Nephron (organoid): ENCODE results near the gene USF1.
"Not testable (repeated sequence)": the region's sequence is repeated elsewhere in the genome, so short reads cannot be mapped to it uniquely, and the experiment has no call there.

Experiments used
- H3K27ac Mint-ChIP-seq, 3 experiments: 2 replicates each; pipeline ENCODE4 v1.8.0; 2020; ENCODE audit warnings: mixed read lengths in 3 of 3, mild to moderate bottlenecking in 2 of 3, moderate library complexity in 1 of 3
- H3K27me3 Mint-ChIP-seq: 2 replicates; pipeline ENCODE4 v1.8.0; 2021; ENCODE audit warnings: low read depth, mild to moderate bottlenecking, moderate library complexity, mixed read lengths
- H3K36me3 Mint-ChIP-seq: 2 replicates; pipeline ENCODE4 v1.8.0; 2020; ENCODE audit warnings: low read depth, mixed read lengths
- H3K4me1 Mint-ChIP-seq: 2 replicates; pipeline ENCODE4 v1.8.0; 2020; ENCODE audit warnings: mixed read lengths
- H3K4me3 Mint-ChIP-seq, 3 experiments: 2 replicates each; pipeline ENCODE4 v1.8.0; 2020; ENCODE audit warnings: mild to moderate bottlenecking in 3 of 3, mixed read lengths in 3 of 3, moderate library complexity in 2 of 3
- H3K9me3 Mint-ChIP-seq: 2 replicates; pipeline ENCODE4 v1.8.0; 2020; ENCODE audit warnings: mixed read lengths
- TF ChIP-seq, protein P1 (sequence below), 3 experiments: fragments of 200-600 bp; sonication (generic); IDR thresholded peaks; one replicate each; pipeline ENCODE4 v1.5.0; 2021; ENCODE audit warnings: antibody characterized with exemption in 3 of 3; ENCODE audit not compliant: unreplicated experiment in 3 of 3

USF1 gene

DNA sequence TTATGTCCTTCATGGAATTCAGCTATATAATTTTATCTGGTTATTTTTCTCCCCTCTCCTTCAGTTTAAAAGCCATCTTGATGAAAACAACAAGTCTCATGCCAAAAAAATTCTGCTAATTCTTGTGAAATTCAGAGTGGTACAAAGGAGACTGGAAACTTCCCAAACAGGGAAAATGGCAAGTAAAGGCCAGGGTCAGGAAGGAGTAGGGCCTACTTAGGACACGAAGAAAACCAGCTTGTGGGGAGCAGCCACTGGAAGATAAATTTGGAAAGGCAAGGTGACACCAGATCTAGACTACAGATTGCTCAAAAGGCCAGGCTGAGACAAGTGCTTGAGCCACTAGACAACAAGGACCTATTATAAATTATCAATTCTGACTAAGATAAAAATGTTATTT lies 13.4 kb downstream of the USF1 start:
- Mint-ChIP-seq H3K4me3 (no peak overlapping the region), H3K27ac (no peak overlapping the region), H3K4me1 (no peaks in the 10 kb centered on the region)

DNA sequence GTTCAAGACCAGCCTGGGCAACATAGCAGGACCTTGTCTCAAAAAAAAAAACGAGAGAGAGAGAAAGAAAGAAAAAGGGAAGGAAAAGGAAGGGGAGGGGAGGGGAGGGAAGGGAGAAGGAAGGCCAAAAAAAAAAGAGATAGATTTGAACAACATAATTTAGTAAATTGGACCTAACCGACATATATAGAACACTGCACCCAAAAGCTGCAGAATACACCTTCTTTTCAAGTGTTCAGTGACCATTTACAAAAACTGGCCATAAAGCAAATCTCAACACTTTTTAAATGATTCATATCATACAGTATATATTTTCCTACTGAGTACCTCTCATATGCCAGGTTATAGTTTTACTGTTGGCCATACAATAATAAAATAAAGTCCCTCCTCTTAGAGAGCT lies 13.9 kb downstream of the USF1 start:
- Mint-ChIP-seq H3K27me3 (no peaks in the 10 kb centered on the region), H3K4me1 (no peaks in the 10 kb centered on the region), H3K27ac (no peak overlapping the region), H3K4me3 (no peak overlapping the region), H3K9me3 (peaks cover 2% of the 10 kb centered on the region), H3K36me3 (peaks cover 8% of the 10 kb centered on the region)
- TF ChIP-seq, protein P1, sequence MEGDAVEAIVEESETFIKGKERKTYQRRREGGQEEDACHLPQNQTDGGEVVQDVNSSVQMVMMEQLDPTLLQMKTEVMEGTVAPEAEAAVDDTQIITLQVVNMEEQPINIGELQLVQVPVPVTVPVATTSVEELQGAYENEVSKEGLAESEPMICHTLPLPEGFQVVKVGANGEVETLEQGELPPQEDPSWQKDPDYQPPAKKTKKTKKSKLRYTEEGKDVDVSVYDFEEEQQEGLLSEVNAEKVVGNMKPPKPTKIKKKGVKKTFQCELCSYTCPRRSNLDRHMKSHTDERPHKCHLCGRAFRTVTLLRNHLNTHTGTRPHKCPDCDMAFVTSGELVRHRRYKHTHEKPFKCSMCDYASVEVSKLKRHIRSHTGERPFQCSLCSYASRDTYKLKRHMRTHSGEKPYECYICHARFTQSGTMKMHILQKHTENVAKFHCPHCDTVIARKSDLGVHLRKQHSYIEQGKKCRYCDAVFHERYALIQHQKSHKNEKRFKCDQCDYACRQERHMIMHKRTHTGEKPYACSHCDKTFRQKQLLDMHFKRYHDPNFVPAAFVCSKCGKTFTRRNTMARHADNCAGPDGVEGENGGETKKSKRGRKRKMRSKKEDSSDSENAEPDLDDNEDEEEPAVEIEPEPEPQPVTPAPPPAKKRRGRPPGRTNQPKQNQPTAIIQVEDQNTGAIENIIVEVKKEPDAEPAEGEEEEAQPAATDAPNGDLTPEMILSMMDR (IDR thresholded peaks at IDR 0.05; ENCODE audit: unreplicated experiment in 3 of 3): no peak

More for the DNA sequence above, 13.4 kb downstream of the USF1 start:
- Mint-ChIP-seq H3K27me3 (no peaks in the 10 kb centered on the region), H3K9me3 (peaks cover 2% of the 10 kb centered on the region), H3K36me3 (peaks cover 3% of the 10 kb centered on the region)
- TF ChIP-seq, protein P1 (IDR thresholded peaks at IDR 0.05; ENCODE audit: unreplicated experiment in 3 of 3): no peak

GRCh38 chr1:161029466-161029865 lies 16.3 kb downstream of the USF1 start:
- not testable (repeated sequence) for H3K9me3 Mint-ChIP-seq, H3K36me3 Mint-ChIP-seq, H3K27ac Mint-ChIP-seq, H3K27me3 Mint-ChIP-seq, H3K4me3 Mint-ChIP-seq, H3K4me1 Mint-ChIP-seq

DNA sequence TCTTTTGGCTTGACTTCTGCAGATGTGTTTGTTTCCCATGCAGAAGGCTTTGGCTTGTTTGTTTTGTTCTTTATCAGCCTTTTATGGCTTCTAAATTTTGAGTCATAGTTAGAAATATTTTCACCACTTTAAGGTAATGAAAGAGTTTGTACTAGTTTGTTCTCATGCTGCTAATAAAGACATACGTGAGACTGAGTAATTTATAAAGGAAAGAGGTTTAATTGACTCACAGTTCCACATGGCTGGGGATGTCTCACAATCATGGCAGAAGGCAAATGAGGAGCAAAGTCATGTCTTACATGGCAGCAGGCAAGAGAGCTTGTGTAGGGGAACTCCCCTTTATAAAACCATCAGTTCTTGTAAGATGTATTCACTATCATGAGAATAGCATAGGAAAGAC lies 18.8 kb downstream of the USF1 start:
- not testable (repeated sequence) for H3K4me1 Mint-ChIP-seq, H3K36me3 Mint-ChIP-seq, H3K27ac Mint-ChIP-seq, H3K9me3 Mint-ChIP-seq, H3K4me3 Mint-ChIP-seq
- peaks cover 12% of the 10 kb centered on the region for H3K27me3 Mint-ChIP-seq

DNA sequence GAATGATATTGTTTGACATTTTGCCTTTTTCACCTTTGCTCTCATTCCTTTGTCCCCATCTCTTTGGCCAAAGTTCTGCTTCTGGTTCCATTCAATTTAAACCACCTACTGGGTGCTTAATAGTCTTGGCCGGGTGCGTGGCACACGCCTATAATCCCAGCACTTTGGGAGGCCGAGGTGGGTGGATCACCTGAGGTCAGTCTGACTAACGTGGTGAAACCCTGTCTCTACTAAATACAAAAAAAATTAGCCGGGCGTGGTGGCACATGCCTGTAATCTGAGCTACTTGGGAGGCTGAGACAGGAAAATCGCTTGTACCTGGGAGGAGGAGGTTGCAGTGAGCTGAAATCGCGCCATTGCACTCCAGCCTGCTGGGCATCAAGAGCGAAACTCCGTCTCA lies 23.3 kb downstream of the USF1 start:
- peak overlapping the region; percentile 44 to 63 (median 53) for H3K4me3 Mint-ChIP-seq
- not testable (repeated sequence) for H3K9me3 Mint-ChIP-seq, H3K36me3 Mint-ChIP-seq
- H3K4me1 Mint-ChIP-seq: peaks cover 15% of the 10 kb centered on the region
- H3K27me3 Mint-ChIP-seq: peaks cover 53% of the 10 kb centered on the region
- H3K27ac Mint-ChIP-seq: peak overlapping the region in 1 of 3 experiments; percentile 94

- TF ChIP-seq, protein P1 (IDR thresholded peaks at IDR 0.05; ENCODE audit: unreplicated experiment in 3 of 3): no peak
- Mint-ChIP-seq H3K36me3 (peaks cover 2% of the 10 kb centered on the region), H3K9me3 (no peaks in the 10 kb centered on the region), H3K4me1 (peaks cover 15% of the 10 kb centered on the region), H3K27ac (peak overlapping the region in 1 of 3 experiments; percentile 94), H3K27me3 (peaks cover 56% of the 10 kb centered on the region), H3K4me3 (peak overlapping the region; percentile 85 to 89 (median 89))
Measured at GRCh38 chr1:161021970-161022353, 23.8 kb downstream of the USF1 start.

DNA sequence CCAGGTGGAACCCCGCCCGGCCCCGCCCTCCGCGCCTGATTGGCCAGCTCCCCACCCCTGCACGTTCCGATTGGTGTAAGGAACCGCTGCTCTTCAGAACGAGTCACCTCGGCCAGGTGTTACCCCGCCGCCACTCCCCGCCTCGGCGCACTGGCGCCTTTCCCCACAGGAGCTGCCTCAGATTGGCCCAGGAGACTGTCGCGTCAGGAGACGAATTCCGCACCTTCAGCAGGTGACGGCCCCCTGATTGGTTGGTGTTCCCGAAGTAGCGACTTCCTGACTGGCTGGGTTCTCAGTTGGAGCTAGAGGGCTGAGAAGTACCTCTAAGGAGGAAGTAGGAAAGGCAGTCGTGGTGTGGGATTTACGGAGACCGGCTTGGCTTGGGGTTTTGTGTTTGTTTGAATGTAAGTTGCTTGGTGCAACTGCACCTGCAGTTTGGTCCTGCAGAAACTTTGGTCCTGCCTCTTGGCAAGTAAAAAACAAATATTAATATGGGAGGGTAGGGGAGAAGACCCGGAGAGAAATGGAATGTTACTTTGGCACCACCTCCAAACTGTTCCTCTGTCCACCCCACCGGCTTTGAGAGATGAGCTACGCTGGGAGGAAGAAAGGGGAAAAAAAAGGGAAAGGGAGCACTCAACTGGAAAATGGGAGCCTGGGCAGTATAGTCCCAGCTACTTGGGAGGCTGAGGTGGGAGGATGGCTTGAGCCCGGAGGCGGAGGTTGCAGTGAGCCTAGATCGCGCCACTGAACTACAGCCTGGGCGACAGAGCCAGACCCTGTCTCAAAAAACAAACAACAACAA lies 24.4 kb downstream of the USF1 start:
- no peaks in the 10 kb centered on the region for H3K9me3 Mint-ChIP-seq
- TF ChIP-seq, protein P1 (IDR thresholded peaks at IDR 0.05; ENCODE audit: unreplicated experiment in 3 of 3): no peak
- H3K27ac Mint-ChIP-seq: peak overlapping the region; percentile 62 to 94 (median 81)
- H3K4me3 Mint-ChIP-seq: peak overlapping the region; percentile 85 to 89 (median 89)
- H3K27me3 Mint-ChIP-seq: peaks cover 56% of the 10 kb centered on the region
- H3K36me3 Mint-ChIP-seq: no peaks in the 10 kb centered on the region
- H3K4me1 Mint-ChIP-seq: peaks cover 15% of the 10 kb centered on the region
